BJ (cell line): ENCODE data around the gene ATRNL1. TPM values are rescaled to one million over a fixed set of nuclear protein-coding genes. Genes with fewer than 3 reads are reported as not detected.

ENCODE experiments used
- CTCF ChIA-PET: fragments of 350-600 bp; formaldehyde crosslinking; extraction: SDS; loops from one replicate; lab custom pipeline; 2021; ENCODE audit warnings: antibody characterized with exemption, inconsistent platforms; lab: Yijun Ruan, JAX
- POLR2A ChIA-PET: fragments of 300-600 bp; sonication (Branson Sonifier 250); formaldehyde crosslinking; extraction: SDS; loops from one replicate; lab custom pipeline; 2021; ENCODE audit warnings: antibody characterized with exemption; lab: Charles Lee
- DNase-seq: peaks from one replicate; pipeline ENCODE4 v3.0.0-alpha.2; 2011; ENCODE audit warnings: low read depth
- H3K27me3 ChIP-seq: 2 replicates; pipeline ENCODE4 v1.6.0; 2011; ENCODE audit warnings: low read length; ENCODE audit not compliant: control insufficient read depth, insufficient read depth
- H3K36me3 ChIP-seq: 2 replicates; pipeline ENCODE4 v1.5.1; 2011; ENCODE audit warnings: low read length; ENCODE audit not compliant: control insufficient read depth, insufficient read depth
- H3K4me3 ChIP-seq: 2 replicates; pipeline ENCODE4 v1.5.1; 2011; ENCODE audit warnings: low read depth, mild to moderate bottlenecking, control low read depth, low read length
- polyA plus RNA-seq: library from polyadenylated mRNA; depleted of rRNA; stranded (reverse); fragments of >200 nt; gene quantifications from 2 replicates; pipeline ENCODE4 v1.2.3, GENCODE V29; 2011
- TF ChIP-seq, protein P1 (sequence below): IDR thresholded peaks from 2 replicates; pipeline ENCODE4 v1.5.1; 2011; ENCODE audit warnings: low read depth, mild to moderate bottlenecking, control low read depth, inconsistent platforms, low read length, moderate library complexity; ENCODE audit not compliant: insufficient read depth

ATRNL1 gene
- polyA plus RNA-seq, 1 experiment: not detected

- H3K27me3 ChIP-seq: peaks cover 3% of the 10 kb centered on the region
- CTCF ChIA-PET: interaction anchor here (1.4 kb wide), 1 partner anchor 10 kb away, joined by 3 read pairs; no protein-coding TSS in a partner anchor
- DNase-seq: no peak
- H3K4me3 ChIP-seq: no peak overlapping the region
- TF ChIP-seq, protein P1, sequence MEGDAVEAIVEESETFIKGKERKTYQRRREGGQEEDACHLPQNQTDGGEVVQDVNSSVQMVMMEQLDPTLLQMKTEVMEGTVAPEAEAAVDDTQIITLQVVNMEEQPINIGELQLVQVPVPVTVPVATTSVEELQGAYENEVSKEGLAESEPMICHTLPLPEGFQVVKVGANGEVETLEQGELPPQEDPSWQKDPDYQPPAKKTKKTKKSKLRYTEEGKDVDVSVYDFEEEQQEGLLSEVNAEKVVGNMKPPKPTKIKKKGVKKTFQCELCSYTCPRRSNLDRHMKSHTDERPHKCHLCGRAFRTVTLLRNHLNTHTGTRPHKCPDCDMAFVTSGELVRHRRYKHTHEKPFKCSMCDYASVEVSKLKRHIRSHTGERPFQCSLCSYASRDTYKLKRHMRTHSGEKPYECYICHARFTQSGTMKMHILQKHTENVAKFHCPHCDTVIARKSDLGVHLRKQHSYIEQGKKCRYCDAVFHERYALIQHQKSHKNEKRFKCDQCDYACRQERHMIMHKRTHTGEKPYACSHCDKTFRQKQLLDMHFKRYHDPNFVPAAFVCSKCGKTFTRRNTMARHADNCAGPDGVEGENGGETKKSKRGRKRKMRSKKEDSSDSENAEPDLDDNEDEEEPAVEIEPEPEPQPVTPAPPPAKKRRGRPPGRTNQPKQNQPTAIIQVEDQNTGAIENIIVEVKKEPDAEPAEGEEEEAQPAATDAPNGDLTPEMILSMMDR: no peak
- no peaks in the 10 kb centered on the region for H3K36me3 ChIP-seq
- POLR2A ChIA-PET: no interaction called here
Measured at GRCh38 chr10:115968236-115968635, 875.1 kb downstream of the ATRNL1 start.

DNA sequence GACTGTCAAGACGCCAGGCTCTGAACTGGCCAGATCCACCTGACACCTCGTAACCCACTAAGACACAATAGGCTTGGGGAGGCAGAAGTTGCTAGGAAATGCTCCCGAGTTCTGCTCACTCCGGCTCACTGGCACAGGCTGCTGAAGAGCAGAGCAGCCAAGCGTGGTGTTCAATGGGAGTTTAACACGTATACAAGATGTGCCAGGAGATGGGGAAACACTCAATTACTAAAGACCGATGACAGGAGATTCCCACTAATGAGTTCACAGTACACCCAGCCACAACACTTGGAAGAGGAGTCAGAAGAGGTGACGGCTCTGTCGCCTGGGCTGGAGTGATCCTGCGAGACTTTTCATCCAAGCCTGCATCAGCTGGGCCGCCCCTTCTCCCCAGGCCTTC, 876.4 kb downstream of the ATRNL1 start:
- ChIA-PET POLR2A (no interaction called here), CTCF (interaction anchor here (1.1 to 1.4 kb wide), 2 partner anchors 9 to 14 kb away, joined by 3 to 4 read pairs; no protein-coding TSS in a partner anchor)
- no peak for DNase-seq
- H3K27me3 ChIP-seq: peaks cover 3% of the 10 kb centered on the region
- TF ChIP-seq, protein P1: no peak
- no peaks in the 10 kb centered on the region for H3K36me3 ChIP-seq
- no peak overlapping the region for H3K4me3 ChIP-seq

DNA sequence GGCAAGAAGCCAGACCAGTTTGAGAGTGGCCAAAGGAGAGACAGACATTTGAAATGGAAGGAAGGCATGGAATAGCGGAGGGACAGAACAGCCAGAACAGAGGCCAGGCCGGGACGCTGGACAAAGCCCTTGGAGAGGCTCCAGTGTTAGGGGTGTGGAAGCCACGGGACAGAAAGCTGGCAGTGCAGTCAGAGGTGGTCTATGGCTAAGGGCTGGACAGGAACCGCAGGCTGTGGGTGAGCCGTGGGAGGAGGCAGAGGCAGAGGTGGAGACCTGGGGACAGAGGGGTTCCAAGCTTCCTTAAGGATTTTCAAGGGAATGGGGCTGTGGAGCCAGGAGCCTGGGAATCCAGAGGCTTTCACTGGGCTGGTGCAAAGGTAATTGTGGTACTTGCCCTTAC, 878.8 kb downstream of the ATRNL1 start:
- TF ChIP-seq, protein P1: no peak
- Histone ChIP-seq H3K27me3 (peaks cover 5% of the 10 kb centered on the region), H3K4me3 (no peak overlapping the region), H3K36me3 (no peaks in the 10 kb centered on the region)
- POLR2A ChIA-PET: no interaction called here
- no peak for DNase-seq
- CTCF ChIA-PET: no interaction called here

GRCh38 chr10:115972426-115972825, 879.3 kb downstream of the ATRNL1 start:
- no peak for DNase-seq
- CTCF ChIA-PET: no interaction called here
- Histone ChIP-seq H3K4me3 (no peak overlapping the region), H3K36me3 (no peaks in the 10 kb centered on the region), H3K27me3 (peaks cover 5% of the 10 kb centered on the region)
- TF ChIP-seq, protein P1: no peak
- POLR2A ChIA-PET: no interaction called here

- Histone ChIP-seq H3K27me3 (peaks cover 2% of the 10 kb centered on the region; the same call in 1 of the 2 replicates), H3K4me3 (no peak overlapping the region), H3K36me3 (no peaks in the 10 kb centered on the region)
- POLR2A ChIA-PET: no interaction called here
- TF ChIP-seq, protein P1: no peak
- no peak for DNase-seq
- CTCF ChIA-PET: no interaction called here
Measured at GRCh38 chr10:115974351-115974750, 881.2 kb downstream of the ATRNL1 start.
